WERI-Rb-1 (cell line): ENCODE results near the gene C14orf119.

ENCODE experiments used
- DNase-seq: peaks from one replicate; pipeline ENCODE4 v3.0.0-alpha.2; 2020
- H3K27ac ChIP-seq: fragments of 250-450 bp; sonication (Bioruptor Pico); 2 replicates; pipeline ENCODE4 v1.5.1; 2020; ENCODE audit warnings: mild to moderate bottlenecking, moderate library complexity
- H3K27me3 ChIP-seq: fragments of 250-450 bp; sonication (Bioruptor Pico); 2 replicates; pipeline ENCODE4 v1.5.1; 2021; ENCODE audit warnings: mild to moderate bottlenecking, low read depth, moderate library complexity; ENCODE audit not compliant: insufficient read depth, severe bottlenecking
- H3K36me3 ChIP-seq: fragments of 250-450 bp; sonication (Bioruptor Pico); 2 replicates; pipeline ENCODE4 v1.5.1; 2020; ENCODE audit warnings: mild to moderate bottlenecking, moderate library complexity
- H3K4me3 ChIP-seq: 2 replicates; pipeline ENCODE4 v1.5.1; 2011; ENCODE audit warnings: low read depth, mild to moderate bottlenecking, control low read depth, low read length
- H3K9me3 ChIP-seq: fragments of 250-450 bp; sonication (Bioruptor Pico); 2 replicates; pipeline ENCODE4 v1.5.1; 2021; ENCODE audit warnings: mild to moderate bottlenecking, moderate library complexity; ENCODE audit not compliant: severe bottlenecking
- TF ChIP-seq, protein P1 (sequence below): IDR thresholded peaks from 2 replicates; pipeline ENCODE4 v1.5.1; 2011; ENCODE audit warnings: low read depth, mild to moderate bottlenecking, control low read depth, inconsistent platforms, low read length

Gene C14orf119

GRCh38 chr14:23122086-23122485, 26.8 kb downstream of the C14orf119 start:
- H3K27ac ChIP-seq: no peak overlapping the region
- no peaks in the 10 kb centered on the region for H3K36me3 ChIP-seq
- H3K9me3 ChIP-seq: no peaks in the 10 kb centered on the region
- TF ChIP-seq, protein P1, sequence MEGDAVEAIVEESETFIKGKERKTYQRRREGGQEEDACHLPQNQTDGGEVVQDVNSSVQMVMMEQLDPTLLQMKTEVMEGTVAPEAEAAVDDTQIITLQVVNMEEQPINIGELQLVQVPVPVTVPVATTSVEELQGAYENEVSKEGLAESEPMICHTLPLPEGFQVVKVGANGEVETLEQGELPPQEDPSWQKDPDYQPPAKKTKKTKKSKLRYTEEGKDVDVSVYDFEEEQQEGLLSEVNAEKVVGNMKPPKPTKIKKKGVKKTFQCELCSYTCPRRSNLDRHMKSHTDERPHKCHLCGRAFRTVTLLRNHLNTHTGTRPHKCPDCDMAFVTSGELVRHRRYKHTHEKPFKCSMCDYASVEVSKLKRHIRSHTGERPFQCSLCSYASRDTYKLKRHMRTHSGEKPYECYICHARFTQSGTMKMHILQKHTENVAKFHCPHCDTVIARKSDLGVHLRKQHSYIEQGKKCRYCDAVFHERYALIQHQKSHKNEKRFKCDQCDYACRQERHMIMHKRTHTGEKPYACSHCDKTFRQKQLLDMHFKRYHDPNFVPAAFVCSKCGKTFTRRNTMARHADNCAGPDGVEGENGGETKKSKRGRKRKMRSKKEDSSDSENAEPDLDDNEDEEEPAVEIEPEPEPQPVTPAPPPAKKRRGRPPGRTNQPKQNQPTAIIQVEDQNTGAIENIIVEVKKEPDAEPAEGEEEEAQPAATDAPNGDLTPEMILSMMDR: no peak
- no peak overlapping the region for H3K4me3 ChIP-seq
- peaks cover 11% of the 10 kb centered on the region for H3K27me3 ChIP-seq
- DNase-seq: no peak

GRCh38 chr14:23123419-23123818, 28.1 kb downstream of the C14orf119 start:
- peak; percentile 66 for DNase-seq
- H3K4me3 ChIP-seq: no peak overlapping the region
- TF ChIP-seq, protein P1: no peak
- H3K9me3 ChIP-seq: no peaks in the 10 kb centered on the region
- H3K36me3 ChIP-seq: no peaks in the 10 kb centered on the region
- H3K27me3 ChIP-seq: peaks cover 17% of the 10 kb centered on the region
- no peak overlapping the region for H3K27ac ChIP-seq

- no peak for DNase-seq
- Histone ChIP-seq H3K9me3 (no peaks in the 10 kb centered on the region), H3K27ac (no peak overlapping the region), H3K4me3 (no peak overlapping the region), H3K36me3 (no peaks in the 10 kb centered on the region), H3K27me3 (peaks cover 20% of the 10 kb centered on the region)
- TF ChIP-seq, protein P1: no peak
These were observed 29.1 kb downstream of the C14orf119 start for GRCh38 chr14:23124337-23124954.

DNA sequence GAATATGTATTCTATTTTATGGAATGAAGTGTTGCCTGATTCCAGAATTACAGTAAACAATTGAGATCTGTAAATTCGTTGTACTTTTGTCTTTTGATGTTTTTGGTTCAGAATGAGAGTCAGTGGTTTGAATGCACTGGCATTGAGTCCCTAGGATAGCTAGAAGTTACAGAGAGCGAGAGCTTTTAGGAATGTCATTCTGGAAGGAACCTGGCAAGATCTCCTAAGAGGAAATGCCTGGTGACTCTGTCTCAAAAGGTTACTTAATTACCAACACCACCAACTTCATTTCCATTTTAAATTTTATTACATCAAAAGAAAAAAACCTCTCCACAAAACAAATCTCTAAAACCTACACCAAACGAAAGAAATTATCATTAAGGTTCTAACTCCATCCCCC, 29.7 kb downstream of the C14orf119 start:
- Histone ChIP-seq H3K9me3 (no peaks in the 10 kb centered on the region), H3K4me3 (no peak overlapping the region), H3K27ac (no peak overlapping the region), H3K27me3 (peaks cover 26% of the 10 kb centered on the region), H3K36me3 (no peaks in the 10 kb centered on the region)
- DNase-seq: no peak
- TF ChIP-seq, protein P1: no peak

DNA sequence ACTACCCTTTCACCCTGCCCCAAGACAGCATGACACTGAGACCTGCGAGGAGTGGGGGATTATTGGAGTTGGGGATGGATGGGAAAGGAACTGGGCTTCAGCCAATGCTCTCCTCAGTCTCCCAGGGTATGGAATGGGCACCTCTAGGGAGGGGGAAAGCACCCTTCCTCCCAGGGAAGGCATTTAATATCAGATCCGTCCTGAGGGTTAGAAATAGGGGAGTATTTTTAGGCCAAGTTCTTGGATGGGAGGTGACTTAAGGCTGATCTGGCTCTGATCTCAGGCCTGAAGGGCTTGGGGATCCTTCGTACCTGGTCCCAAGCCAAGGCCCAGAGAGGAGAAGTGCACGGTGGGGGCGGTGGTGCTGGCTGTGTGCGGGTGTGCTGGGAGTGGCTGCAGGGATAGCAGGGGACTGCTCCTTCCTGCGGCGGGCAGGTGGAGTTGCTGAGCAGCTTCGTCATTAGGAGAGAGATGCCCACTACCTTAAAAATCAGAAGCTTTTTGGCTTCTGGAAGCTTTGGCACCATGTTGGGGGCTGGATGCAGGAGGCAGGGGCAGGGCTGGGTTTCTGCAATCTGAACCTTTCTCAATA, 30.7 kb downstream of the C14orf119 start:
- no peaks in the 10 kb centered on the region for H3K36me3 ChIP-seq
- TF ChIP-seq, protein P1: no peak
- DNase-seq: no peak
- H3K9me3 ChIP-seq: no peaks in the 10 kb centered on the region
- no peak overlapping the region for H3K27ac ChIP-seq
- no peak overlapping the region for H3K4me3 ChIP-seq
- H3K27me3 ChIP-seq: peaks cover 31% of the 10 kb centered on the region
